Left ventricle myocardium inferior (tissue), 1 donor: ENCODE measurements around the gene DHRSX. TPM values are rescaled to one million over a fixed set of nuclear protein-coding genes. Genes with fewer than 3 reads are reported as not detected.
"Not testable (repeated sequence)": the region's sequence is repeated elsewhere in the genome, so short reads cannot be mapped to it uniquely, and the experiment has no call there.

ENCODE experiments used
- DNase-seq: peaks from one replicate; pipeline ENCODE4 v3.0.0-alpha.2; 2020
- H3K27ac ChIP-seq: fragments of 200-600 bp; replicated peaks from 2 replicates; pipeline ENCODE4 v1.8.0; 2021
- H3K27me3 ChIP-seq: fragments of 200-600 bp; 2 replicates; pipeline ENCODE4 v1.8.0; 2021; ENCODE audit warnings: low read depth
- H3K36me3 ChIP-seq: fragments of 200-600 bp; 2 replicates; pipeline ENCODE4 v1.8.0; 2021
- H3K4me1 ChIP-seq: fragments of 200-600 bp; 2 replicates; pipeline ENCODE4 v1.8.0; 2021
- H3K4me3 ChIP-seq: fragments of 200-600 bp; 2 replicates; pipeline ENCODE4 v1.8.0; 2021; ENCODE audit warnings: mild to moderate bottlenecking, moderate library complexity
- H3K9me3 ChIP-seq: fragments of 200-600 bp; replicated peaks from 2 replicates; pipeline ENCODE4 v1.8.0; 2021
- CTCF ChIP-seq: fragments of 200-600 bp; IDR thresholded peaks from 2 replicates; pipeline ENCODE4 v1.8.0; 2021; ENCODE audit warnings: antibody characterized with exemption, mild to moderate bottlenecking, borderline replicate concordance
- intact Hi-C: fragments of 100-400 bp; cut with micrococcal nuclease; formaldehyde crosslinking; loops from one replicate; pipeline ENCODE4 v1.11.0; 2022
- total RNA-seq: library from RNA; stranded (reverse); fragmentation: NEBNext Ultra II Directional; extraction: Animal tissue kit (Norgen Biotek cat#: 25700); gene quantifications from one replicate; pipeline ENCODE4 v1.2.1, GENCODE V29; 2021
- donor health status: DM: no; HTN: yes; CAD: no; lungs with severe emphysema.

Gene DHRSX
- total RNA-seq, 1 donor from 2014 or later = 35.3 TPM

GRCh38 chrX:2479420-2479780 is 21.4 kb downstream of the DHRSX start:
- no peaks in the 10 kb centered on the region for H3K27me3 ChIP-seq
- no peak for TF ChIP-seq CTCF
- no peaks in the 10 kb centered on the region for H3K9me3 ChIP-seq
- no peak overlapping the region for H3K4me3 ChIP-seq
- peaks cover 10% of the 10 kb centered on the region for H3K36me3 ChIP-seq
- intact Hi-C loops = no loop called here
- peaks cover 30% of the 10 kb centered on the region for H3K4me1 ChIP-seq
- no peak for DNase-seq
- H3K27ac ChIP-seq = no peak overlapping the region

- no peak for DNase-seq
- Histone ChIP-seq H3K4me1 (peaks cover 24% of the 10 kb centered on the region), H3K36me3 (peaks cover 10% of the 10 kb centered on the region), H3K9me3 (no peaks in the 10 kb centered on the region), H3K4me3 (no peak overlapping the region), H3K27ac (no peak overlapping the region), H3K27me3 (no peaks in the 10 kb centered on the region)
- TF ChIP-seq CTCF = no peak
- intact Hi-C loops = no loop called here
Observed at GRCh38 chrX:2478546-2479419, 22.0 kb downstream of the DHRSX start.

- DNase-seq, intact Hi-C loops, H3K36me3 ChIP-seq, H3K4me3 ChIP-seq, H3K9me3 ChIP-seq, H3K27ac ChIP-seq, H3K27me3 ChIP-seq: not testable (repeated sequence)
- H3K4me1 ChIP-seq = peaks cover 18% of the 10 kb centered on the region
Observed at GRCh38 chrX:2477313-2477712, 23.5 kb downstream of the DHRSX start.

- no peaks in the 10 kb centered on the region for H3K27me3 ChIP-seq
- no peak overlapping the region for H3K4me3 ChIP-seq
- TF ChIP-seq CTCF = no peak
- peaks cover 11% of the 10 kb centered on the region for H3K4me1 ChIP-seq
- no peak for DNase-seq
- H3K9me3 ChIP-seq = no peaks in the 10 kb centered on the region
- intact Hi-C loops = no loop called here
- H3K36me3 ChIP-seq = peaks cover 10% of the 10 kb centered on the region
- no peak overlapping the region for H3K27ac ChIP-seq
Observed at GRCh38 chrX:2474963-2475726, 25.6 kb downstream of the DHRSX start.

GRCh38 chrX:2474280-2474962 is 26.4 kb downstream of the DHRSX start:
- Histone ChIP-seq H3K27ac (no peak overlapping the region), H3K9me3 (no peaks in the 10 kb centered on the region), H3K36me3 (peaks cover 3% of the 10 kb centered on the region), H3K27me3 (no peaks in the 10 kb centered on the region), H3K4me3 (no peak overlapping the region), H3K4me1 (peaks cover 11% of the 10 kb centered on the region)
- TF ChIP-seq CTCF = no peak
- intact Hi-C loops = no loop called here
- no peak for DNase-seq

GRCh38 chrX:2473064-2473463 is 27.7 kb downstream of the DHRSX start:
- H3K4me1 ChIP-seq = peaks cover 11% of the 10 kb centered on the region
- intact Hi-C loops, H3K9me3 ChIP-seq, H3K4me3 ChIP-seq, DNase-seq, H3K36me3 ChIP-seq, H3K27me3 ChIP-seq, H3K27ac ChIP-seq: not testable (repeated sequence)
